Activated T-cell treated with anti-CD3 and anti-CD28 coated beads for 48 hours (primary cell): Measurements from ENCODE around the gene ATP11B.

Experiments used
- DNase-seq: peaks from one replicate; pipeline ENCODE4 v3.0.0-alpha.2; 2020; ENCODE audit warnings: low read depth

The ATP11B gene

GRCh38 chr3:182792901-182793662 lies at the start of gene ATP11B:
Gene ATP11B, plus strand, starts transcription at chr3:182793504. Its CDS starts 256 bp downstream, at chr3:182793760.
- peak; percentile 74 for DNase-seq

GRCh38 chr3:182746959-182747358 lies 46.3 kb upstream of the ATP11B start:
- DNase-seq, result no peak

GRCh38 chr3:182755308-182755707 lies 38.0 kb upstream of the ATP11B start:
- no peak for DNase-seq

GRCh38 chr3:182755712-182756111 lies 37.6 kb upstream of the ATP11B start:
- no peak for DNase-seq

- DNase-seq, result no peak
These were observed 32.6 kb upstream of the ATP11B start for GRCh38 chr3:182760576-182761164.

GRCh38 chr3:182763896-182764295 lies 29.4 kb upstream of the ATP11B start:
- DNase-seq, result no peak

- DNase-seq, result no peak
These were observed 28.0 kb upstream of the ATP11B start for GRCh38 chr3:182765287-182765686.

- no peak for DNase-seq
These were observed 27.2 kb upstream of the ATP11B start for GRCh38 chr3:182766099-182766498.

GRCh38 chr3:182768413-182768812 lies 24.9 kb upstream of the ATP11B start:
- no peak for DNase-seq

GRCh38 chr3:182769673-182770072 lies 23.6 kb upstream of the ATP11B start:
- DNase-seq, result no peak

GRCh38 chr3:182782149-182782548 lies 11.2 kb upstream of the ATP11B start:
- no peak for DNase-seq

- DNase-seq, result no peak
These were observed 10.2 kb upstream of the ATP11B start for GRCh38 chr3:182783106-182783505.

GRCh38 chr3:182784542-182784941 lies 8.8 kb upstream of the ATP11B start:
- DNase-seq, result no peak

- DNase-seq, result no peak
These were observed 8.2 kb upstream of the ATP11B start for GRCh38 chr3:182785142-182785541.

GRCh38 chr3:182785756-182786155 lies 7.5 kb upstream of the ATP11B start:
- DNase-seq, result no peak

GRCh38 chr3:182786564-182787196 lies 6.6 kb upstream of the ATP11B start:
- DNase-seq, result no peak

- DNase-seq, result no peak
These were observed 5.8 kb upstream of the ATP11B start for GRCh38 chr3:182787302-182788036.

GRCh38 chr3:182789371-182789770 lies 3.9 kb upstream of the ATP11B start:
- no peak for DNase-seq

- no peak for DNase-seq
These were observed 2.7 kb upstream of the ATP11B start for GRCh38 chr3:182790612-182791011.

GRCh38 chr3:182793663-182794454 lies 555 bp downstream of the ATP11B start:
- DNase-seq, result no peak

- DNase-seq, result no peak
These were observed 1.4 kb downstream of the ATP11B start for GRCh38 chr3:182794455-182795388.
